AG04450 (cell line): ENCODE results near the gene PHOX2A. TPM values are rescaled to one million over a fixed set of nuclear protein-coding genes. Genes with fewer than 3 reads are reported as not detected.

Experiments
- CTCF ChIA-PET: fragments of 300-600, 350-600 bp; formaldehyde crosslinking; extraction: SDS; loops from one replicate; lab custom pipeline; 2022; ENCODE audit warnings: antibody characterized with exemption, inconsistent platforms; lab: Charles Lee
- POLR2A ChIA-PET: fragments of 350-600 bp; formaldehyde crosslinking; extraction: SDS; loops from one replicate; lab custom pipeline; 2021; ENCODE audit warnings: antibody characterized with exemption, inconsistent platforms; lab: Yijun Ruan, JAX
- DNase-seq: peaks from one replicate; pipeline ENCODE4 v3.0.0-alpha.2; 2011; ENCODE audit warnings: low read depth, low spot score
- H3K27ac ChIP-seq: one replicate; pipeline ENCODE4 v1.5.1; 2012; ENCODE audit warnings: low read depth, low read length, control low read depth
- H3K27me3 ChIP-seq: one replicate; pipeline ENCODE4 v1.6.0; 2012; ENCODE audit warnings: low read length; ENCODE audit not compliant: control insufficient read depth, insufficient read depth
- H3K4me3 ChIP-seq: 2 replicates; pipeline ENCODE4 v1.5.1; 2011; ENCODE audit warnings: mild to moderate bottlenecking, low read depth, low read length, control low read depth
- H3K9me3 ChIP-seq: 2 replicates; pipeline ENCODE4 v1.5.1; 2012; ENCODE audit warnings: low read length; ENCODE audit not compliant: control insufficient read depth, insufficient read depth
- CTCF ChIP-seq: IDR thresholded peaks from 2 replicates; pipeline ENCODE4 v1.5.1; 2011; ENCODE audit warnings: low read depth, low read length, control low read depth, inconsistent platforms
- polyA plus RNA-seq: library from polyadenylated mRNA; depleted of rRNA; stranded (reverse); fragments of >200 nt; gene quantifications from 2 replicates; pipeline ENCODE4 v1.2.3, GENCODE V29; 2011

The PHOX2A gene
- polyA plus RNA-seq, 1 experiment, result not detected

GRCh38 chr11:72224564-72225410 lies 19.2 kb downstream of the PHOX2A start, which contains the start of gene INPPL1:
Gene INPPL1, plus strand, starts transcription at chr11:72224767. Its CDS starts 218 bp downstream, at chr11:72224985.
- no peak for TF ChIP-seq CTCF

GRCh38 chr11:72223615-72224563 lies 20.1 kb downstream of the PHOX2A start:
- Histone ChIP-seq H3K9me3 (no peaks in the 10 kb centered on the region; the same call in 1 of the 2 replicates), H3K27me3 (no peaks in the 10 kb centered on the region), H3K27ac (peak overlapping the region; percentile 73), H3K4me3 (peak overlapping the region; percentile 83)
- ChIA-PET POLR2A (interaction anchor here (0.6 to 2.3 kb wide), 7 partner anchors 11 to 113 kb away, joined by 3 to 10 read pairs (median 4); partner anchors contain the start of gene ANAPC15), CTCF (interaction anchor here (0.6 to 1.7 kb wide), 15 partner anchors 10 to 248 kb away, joined by 3 to 10 read pairs (median 3); no protein-coding TSS in a partner anchor)
- TF ChIP-seq CTCF, result no peak
- DNase-seq, result no peak

More at GRCh38 chr11:72224564-72225410, 19.2 kb downstream of the PHOX2A start, which contains the start of gene INPPL1:
- peak within 1 kb of the TSS; percentile 73 for H3K27ac ChIP-seq
- H3K9me3 ChIP-seq, result no peaks in the 10 kb centered on the region; the same call in 1 of the 2 replicates
- no peak for DNase-seq
- ChIA-PET CTCF (interaction anchor here (0.8 to 1.6 kb wide), 3 partner anchors 41 to 206 kb away, joined by 3 to 6 read pairs (median 4); no protein-coding TSS in a partner anchor), POLR2A (interaction anchor here (0.5 to 2.3 kb wide), 5 partner anchors 13 to 402 kb away, joined by 3 to 10 read pairs (median 3); partner anchors contain the start of gene ANAPC15)
- no peaks in the 10 kb centered on the region for H3K27me3 ChIP-seq
- peak within 1 kb of the TSS; percentile 83 for H3K4me3 ChIP-seq

DNA sequence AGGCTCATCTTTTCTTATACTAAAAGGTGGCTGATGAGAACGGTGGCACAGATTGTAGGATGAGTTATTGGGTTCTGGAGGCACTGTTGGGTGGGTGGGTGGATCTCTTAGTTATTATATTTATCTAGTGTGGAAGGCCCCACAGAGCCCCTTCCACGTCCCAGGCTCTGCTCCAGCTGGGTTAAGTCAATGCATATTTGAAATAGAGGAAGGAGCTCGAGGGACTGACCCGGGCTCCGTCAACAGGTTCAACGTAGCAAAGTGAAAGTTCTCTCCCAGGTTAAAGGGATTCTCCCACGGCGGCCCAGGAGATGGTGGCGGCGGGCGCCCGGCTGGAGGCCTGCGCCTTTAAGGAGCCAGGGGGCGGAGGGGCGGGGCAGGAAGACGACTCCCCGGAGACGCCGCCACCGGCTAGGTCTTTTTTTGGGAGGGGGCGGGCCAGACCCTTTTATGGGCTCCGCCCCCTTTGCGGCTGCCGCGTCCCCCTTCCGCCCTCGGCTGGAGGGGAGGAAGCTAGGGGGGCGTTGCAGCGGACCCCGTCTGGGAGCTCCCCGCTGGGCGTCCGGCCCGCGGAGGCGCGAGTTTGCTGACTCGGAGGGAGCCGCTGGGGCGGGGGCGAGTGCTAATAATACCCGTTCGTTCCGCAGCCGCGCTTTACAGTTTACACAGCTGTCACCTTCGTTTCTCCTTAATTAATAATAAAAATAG lies 20.9 kb downstream of the PHOX2A start:
- H3K27ac ChIP-seq, result peak overlapping the region; percentile 65
- peak; percentile 76 for DNase-seq
- H3K4me3 ChIP-seq, result peak overlapping the region; percentile 83
- ChIA-PET POLR2A (interaction anchor here (0.6 to 2.3 kb wide), 7 partner anchors 12 to 223 kb away, joined by 3 to 10 read pairs (median 4); partner anchors contain the start of gene ANAPC15), CTCF (interaction anchor here (0.6 to 1.7 kb wide), 16 partner anchors 9 to 247 kb away, joined by 3 to 10 read pairs (median 4); no protein-coding TSS in a partner anchor)
- H3K27me3 ChIP-seq, result peaks cover 7% of the 10 kb centered on the region
- peak; percentile 32; the same call in 1 of the 2 replicates for TF ChIP-seq CTCF
- no peaks in the 10 kb centered on the region for H3K9me3 ChIP-seq

GRCh38 chr11:72222106-72222891 lies 21.7 kb downstream of the PHOX2A start:
- ChIA-PET POLR2A (interaction anchor here (0.6 to 2.3 kb wide), 2 partner anchors 109 to 224 kb away, joined by 4 to 10 read pairs; partner anchors contain the start of gene ANAPC15), CTCF (interaction anchor here (0.6 to 1.7 kb wide), 8 partner anchors 12 to 235 kb away, joined by 3 to 10 read pairs (median 6); no protein-coding TSS in a partner anchor)
- no peak for DNase-seq
- peak overlapping the region; percentile 21 for H3K27ac ChIP-seq
- no peak for TF ChIP-seq CTCF
- no peaks in the 10 kb centered on the region for H3K9me3 ChIP-seq
- peaks cover 14% of the 10 kb centered on the region for H3K27me3 ChIP-seq
- peak overlapping the region; percentile 83 for H3K4me3 ChIP-seq
